Activated T-cell treated with anti-CD3 and anti-CD28 coated beads, Interleukin-2, amount 50 U/mL, for 48 hours (primary cell): ENCODE results near the gene PAIP2.
"Not testable (repeated sequence)": the region's sequence is repeated elsewhere in the genome, so short reads cannot be mapped to it uniquely, and the experiment has no call there.

Experiments used
- DNase-seq, 2 experiments: peaks; one replicate each; pipeline ENCODE4 v3.0.0-alpha.2; 2020

The PAIP2 gene

DNA sequence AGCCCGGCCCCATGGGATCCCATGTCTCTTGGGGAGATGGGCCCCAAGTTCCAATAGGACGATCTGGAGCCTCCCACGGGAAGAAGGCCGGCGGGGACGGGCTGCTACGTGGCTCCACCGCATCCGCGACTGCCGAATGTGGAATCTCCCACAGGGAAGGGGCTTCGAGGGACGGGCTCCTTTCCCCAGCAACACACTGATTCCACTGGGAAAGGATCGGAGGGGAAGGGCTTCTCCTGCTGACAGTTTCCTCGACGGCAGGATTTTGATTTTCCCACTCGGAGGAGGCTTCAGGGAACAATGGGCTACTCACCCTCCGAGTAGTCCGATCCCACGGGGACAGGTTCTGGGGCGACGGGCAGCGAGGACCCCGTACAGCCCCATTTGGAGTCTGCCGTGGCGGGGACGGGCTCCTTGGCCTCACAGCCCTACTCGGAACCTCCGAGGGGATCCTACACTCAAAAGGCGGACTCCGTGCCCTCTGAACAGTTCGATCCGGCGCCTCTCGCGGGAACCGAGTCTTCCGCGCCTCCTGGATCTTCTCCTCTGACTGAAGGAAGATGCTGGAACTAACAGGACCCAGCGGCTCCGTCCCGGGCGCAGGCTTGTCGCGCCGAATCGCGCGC lies 52.0 kb downstream of the PAIP2 start:
- no peak for DNase-seq

DNA sequence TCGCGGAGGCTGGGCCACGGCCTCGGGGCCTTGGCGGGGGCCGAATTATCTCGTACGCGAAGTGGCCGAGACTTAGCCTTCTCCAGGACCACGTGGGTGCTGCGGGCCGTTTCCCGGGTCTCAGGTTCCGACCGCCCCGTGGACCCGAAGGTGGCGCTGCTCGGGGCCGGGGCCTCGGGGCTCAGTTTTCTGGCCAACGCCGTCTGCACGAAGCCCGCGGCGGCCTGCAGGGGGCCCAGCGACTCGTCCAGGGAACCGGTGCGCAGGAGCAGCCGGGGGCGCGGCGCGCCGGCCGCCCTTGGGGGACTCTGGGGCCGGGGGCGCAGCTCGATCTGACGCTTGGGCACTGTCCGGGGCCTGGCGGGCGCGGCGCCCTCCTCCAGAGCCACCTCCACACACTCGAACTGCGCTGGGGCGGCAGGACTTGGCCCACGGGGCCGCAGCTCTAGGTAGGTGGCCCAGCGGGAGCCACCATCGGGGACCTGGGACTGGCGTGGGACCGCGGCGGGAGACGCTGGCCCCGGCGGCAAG lies 52.5 kb downstream of the PAIP2 start:
- peak; percentile 83 to 86 for DNase-seq

DNA sequence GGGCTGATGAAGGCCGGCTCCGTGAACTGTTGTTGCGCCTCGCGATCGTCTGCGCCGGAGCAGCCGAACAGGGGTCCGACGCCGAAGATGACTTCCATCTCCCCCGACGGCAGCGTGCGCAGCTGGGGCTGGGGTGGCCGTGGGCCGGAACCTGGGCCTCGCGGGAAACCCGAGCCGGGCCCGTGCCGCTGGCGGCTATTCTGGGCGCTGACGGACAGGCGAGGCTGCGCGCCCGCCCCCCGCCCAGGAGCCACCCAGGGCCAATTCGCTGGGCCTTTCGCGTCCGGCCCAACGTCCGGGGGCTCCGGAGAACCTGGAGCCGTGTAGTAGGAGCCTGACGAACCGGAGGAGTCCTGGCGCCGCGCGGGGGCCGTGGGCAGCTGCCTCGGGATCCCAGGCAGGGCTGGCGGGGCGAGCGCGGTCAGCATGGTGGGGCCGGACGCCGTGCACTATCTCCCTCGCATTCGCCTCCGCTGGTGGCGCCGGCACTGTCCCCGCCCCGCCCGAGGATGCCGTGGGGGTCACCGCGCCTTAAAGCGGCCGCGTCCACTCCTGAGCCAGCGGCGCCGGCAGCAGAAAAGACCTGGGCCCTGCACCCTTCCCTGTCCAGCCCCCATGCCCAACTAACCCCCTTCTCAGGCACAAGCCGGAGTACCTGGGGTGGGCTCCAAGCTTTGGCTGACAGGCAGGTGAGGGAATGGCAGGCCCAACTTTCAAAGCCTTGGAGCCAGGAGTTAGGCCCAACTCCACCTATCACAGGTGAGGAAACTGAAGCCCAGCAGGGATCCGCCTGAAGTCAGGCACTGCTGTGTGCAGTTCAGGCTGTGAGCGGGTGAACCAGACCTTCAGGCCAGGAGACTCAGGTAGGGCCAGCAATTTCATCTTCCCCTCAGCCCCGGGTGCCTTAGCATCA lies 53.3 kb downstream of the PAIP2 start, which contains the start of gene PROB1:
Gene PROB1 (minus strand): TSS at position 451 of the 913 bp plus-strand sequence. CDS start 23 bp downstream, at position 428.
- DNase-seq, result no peak

GRCh38 chr5:139395844-139396640 lies 54.4 kb downstream of the PAIP2 start:
- no peak for DNase-seq

- DNase-seq, result no peak
Measured at GRCh38 chr5:139396691-139397090, 55.0 kb downstream of the PAIP2 start.

- DNase-seq, result no peak
Measured at GRCh38 chr5:139397921-139398320, 56.3 kb downstream of the PAIP2 start.

GRCh38 chr5:139399501-139400121 lies 58.0 kb downstream of the PAIP2 start:
- DNase-seq, result no peak

DNA sequence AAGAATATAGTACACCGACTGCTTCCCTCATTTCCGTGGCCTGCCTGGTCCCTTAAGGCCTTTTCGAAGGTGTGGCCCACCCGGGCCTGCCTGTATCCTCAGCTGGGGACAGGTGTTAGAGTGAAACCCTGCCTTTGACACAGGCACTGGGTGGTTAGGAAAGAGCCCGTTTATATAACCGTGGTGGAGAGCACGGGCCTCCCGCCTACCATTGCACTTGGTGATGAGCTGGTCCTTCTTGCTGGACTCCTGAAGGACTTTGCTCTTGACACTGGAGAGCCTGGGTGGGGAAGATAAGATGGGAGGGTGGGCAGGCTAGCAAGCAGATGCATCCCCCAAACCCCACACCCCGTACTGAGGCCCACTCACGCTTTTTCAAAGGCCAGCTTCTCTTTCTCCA lies 59.9 kb downstream of the PAIP2 start:
- DNase-seq, result no peak

DNA sequence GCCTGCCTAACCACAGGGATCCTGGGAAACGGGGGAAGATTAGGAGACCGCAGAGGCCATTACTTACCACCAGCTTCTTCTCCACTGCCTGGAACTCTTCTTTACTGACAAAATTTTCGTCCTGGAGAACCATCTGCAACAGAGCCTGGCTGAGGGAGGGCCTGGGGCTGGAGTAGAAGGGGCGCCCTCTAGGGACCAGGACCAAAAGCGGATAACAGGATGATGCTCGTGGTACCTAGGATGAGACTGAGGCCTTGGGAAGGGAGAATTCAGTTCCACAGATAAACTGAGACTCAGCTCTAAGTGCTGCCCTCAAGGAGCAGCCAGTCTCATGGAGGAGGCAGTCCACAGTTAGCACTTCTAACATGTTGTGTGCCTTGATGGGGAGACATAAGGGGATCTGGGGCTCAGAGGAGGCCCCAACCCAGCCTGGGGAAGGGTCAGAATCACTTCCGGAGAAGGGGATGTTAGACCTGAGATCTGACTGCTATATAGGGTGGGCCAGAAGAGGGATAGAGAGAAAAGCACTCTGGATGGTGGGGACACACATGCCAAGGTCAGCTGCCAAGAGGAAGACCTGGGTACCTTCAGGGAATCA lies 61.0 kb downstream of the PAIP2 start:
- peak in 1 of 2 experiments; percentile 57 for DNase-seq

DNA sequence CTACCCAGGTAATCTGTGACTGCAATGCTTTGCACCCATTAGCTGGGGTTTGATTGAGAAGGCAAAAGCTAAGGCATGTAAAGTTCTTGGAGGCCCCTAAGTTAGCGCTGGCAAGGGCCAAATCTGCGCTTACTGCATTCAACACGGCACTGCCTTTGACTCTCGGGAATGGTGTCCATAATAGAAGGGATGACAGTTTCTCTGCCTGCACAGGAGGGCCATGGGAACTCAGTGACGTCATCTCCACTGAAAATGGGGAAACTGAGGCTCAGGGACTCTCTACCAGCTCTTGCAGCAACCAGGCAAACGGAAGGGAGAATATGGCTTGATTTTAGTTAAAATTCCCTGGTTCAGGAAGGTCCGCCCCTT lies 61.7 kb downstream of the PAIP2 start:
- no peak for DNase-seq

GRCh38 chr5:139403787-139404483 lies 62.3 kb downstream of the PAIP2 start, which contains the start of gene SPATA24:
Gene SPATA24 (minus strand): TSS chr5:139404089. CDS start chr5:139404060, 29 bp downstream.
- peak; percentile 99 for DNase-seq

- no peak for DNase-seq
Measured at GRCh38 chr5:139404484-139404840, 62.8 kb downstream of the PAIP2 start.

- no peak for DNase-seq
Measured at GRCh38 chr5:139406963-139407362, 65.3 kb downstream of the PAIP2 start.

GRCh38 chr5:139407517-139407916 lies 65.9 kb downstream of the PAIP2 start:
- DNase-seq, result no peak

DNA sequence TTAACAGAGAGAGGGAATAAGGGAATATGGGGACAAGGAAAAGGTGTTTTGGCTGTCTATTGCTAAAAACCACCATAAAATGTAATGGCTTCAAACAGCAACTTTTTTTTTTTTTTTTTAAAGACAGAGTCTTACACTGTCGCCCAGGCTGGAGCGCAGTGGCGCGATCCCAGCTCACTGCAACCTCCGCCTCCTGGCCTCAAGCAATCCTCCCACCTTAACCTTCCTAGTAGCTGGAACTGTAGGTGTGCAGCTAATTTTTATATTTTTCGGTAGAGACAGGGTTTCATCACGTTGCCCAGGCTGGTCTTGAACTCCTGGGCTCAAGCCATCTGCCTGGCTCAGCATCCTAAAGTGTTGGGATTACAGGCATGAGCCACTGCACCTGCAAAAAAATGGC lies 66.5 kb downstream of the PAIP2 start:
- no peak for DNase-seq

DNA sequence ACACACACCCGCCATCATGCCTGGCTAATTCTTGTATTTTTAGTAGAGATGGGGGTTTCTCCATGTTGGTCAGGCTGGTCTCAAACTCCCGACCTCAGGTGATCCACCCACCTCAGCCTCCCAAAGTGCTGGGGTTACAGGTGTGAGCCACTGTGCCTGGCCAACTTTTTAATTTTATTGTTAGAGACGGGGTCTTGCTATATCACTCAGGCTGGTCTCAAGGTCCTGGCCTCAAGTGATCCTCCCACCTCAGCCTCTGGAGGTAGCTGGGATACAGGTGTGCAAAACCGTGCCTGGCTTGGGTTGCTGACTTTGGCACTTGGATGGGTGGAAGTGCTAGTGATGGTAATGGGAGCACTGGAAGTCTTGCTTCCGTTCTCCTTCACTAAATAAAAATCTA lies 67.5 kb downstream of the PAIP2 start:
- DNase-seq, result not testable (repeated sequence)

- DNase-seq, result no peak
Measured at GRCh38 chr5:139410121-139410992, 68.7 kb downstream of the PAIP2 start.

DNA sequence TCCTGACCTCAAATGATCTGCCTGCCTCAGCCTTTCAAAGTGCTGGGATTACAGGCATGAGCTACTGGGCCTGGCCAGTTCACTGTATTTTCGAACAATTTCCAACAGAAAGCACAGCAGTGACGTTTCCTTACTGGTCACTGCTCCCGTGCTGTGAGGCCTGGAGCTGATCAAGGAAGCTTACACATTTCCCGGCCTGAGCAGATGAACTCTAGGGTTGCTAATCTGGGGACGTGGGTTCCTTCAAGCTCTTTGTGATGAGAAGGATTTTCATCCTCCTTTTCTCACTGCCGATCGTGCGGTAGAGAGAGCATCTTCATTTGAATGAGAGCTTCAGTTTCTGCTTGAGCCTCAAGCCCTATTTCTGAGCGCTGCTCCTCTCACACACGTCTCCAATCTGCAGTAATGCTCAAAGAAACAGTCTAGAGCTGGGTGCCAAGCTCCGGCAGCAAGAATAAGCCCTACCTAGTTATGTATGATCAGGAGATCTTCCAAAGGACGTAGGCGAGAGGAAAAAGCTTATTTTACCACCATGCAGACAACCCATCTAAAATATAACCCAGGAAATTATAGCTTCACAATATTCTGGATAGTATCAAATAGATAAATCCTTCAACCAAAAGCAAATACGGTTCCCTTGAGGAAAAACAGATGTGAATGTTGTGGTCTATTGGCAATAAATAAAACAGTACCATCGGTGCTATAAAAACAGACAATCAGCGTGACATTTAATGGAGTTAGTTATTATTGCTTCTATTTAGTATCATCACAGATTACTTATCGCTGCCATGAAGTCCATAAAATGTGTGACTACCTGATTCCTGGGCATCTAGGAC lies 69.6 kb downstream of the PAIP2 start:
- no peak for DNase-seq

DNA sequence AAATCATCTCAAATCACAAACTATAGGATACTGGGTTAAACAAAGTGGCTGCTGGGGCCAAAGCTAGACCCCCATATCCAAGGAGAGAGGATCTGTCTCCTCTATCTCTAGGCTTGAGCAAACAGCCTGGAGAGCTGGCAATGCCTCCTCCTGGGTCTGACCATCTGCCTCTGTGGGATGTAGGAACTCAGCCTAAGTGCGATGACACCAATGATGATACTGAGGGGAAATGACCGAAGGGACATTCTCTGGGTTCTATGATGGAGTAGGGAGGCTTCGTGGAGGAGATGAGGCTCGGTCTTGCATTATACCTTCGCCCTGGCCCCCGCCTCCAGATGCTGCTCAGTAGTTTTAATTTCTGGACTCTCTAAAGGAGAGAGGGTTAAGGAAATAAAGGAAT lies 71.5 kb downstream of the PAIP2 start:
- no peak for DNase-seq

DNA sequence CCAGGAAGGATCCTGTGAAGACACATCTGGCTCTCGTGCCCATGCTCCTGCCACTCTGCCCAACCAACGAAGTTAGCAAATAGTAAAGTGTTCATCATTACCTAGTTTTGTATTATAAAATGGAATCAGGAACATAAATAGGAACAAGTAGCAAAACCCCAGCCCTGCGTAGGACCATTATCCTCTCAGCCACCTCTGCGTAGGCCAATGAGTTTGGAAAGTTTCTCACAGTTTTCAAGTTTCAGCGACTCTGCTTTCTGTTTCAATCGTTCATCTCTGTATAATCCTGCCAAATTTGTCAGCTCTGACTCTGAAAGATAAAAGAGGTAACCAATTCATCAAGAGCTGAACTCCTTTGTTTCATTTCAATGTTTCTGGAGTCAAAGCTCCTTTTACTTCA lies 72.3 kb downstream of the PAIP2 start:
- DNase-seq, result no peak
